MCF 10A (cell line): Measurements from ENCODE around the gene TMEM203. TPM values are rescaled to one million over a fixed set of nuclear protein-coding genes. Genes with fewer than 3 reads are reported as not detected.

Source experiments
- BruUV-seq: library from RNA; stranded (reverse); fragments of 400-500 nt; replicated peaks from 2 replicates; lab custom pipeline; 2021; lab: Mats Ljungman, UMichigan
- CTCF ChIA-PET: fragments of 300-600 bp; sonication (Branson Sonifier 250); formaldehyde crosslinking; extraction: SDS; loops from one replicate; lab custom pipeline; 2021; ENCODE audit warnings: antibody characterized with exemption, inconsistent platforms; lab: Yijun Ruan, JAX
- POLR2A ChIA-PET: fragments of 300-600, 350-650 bp; sonication (Branson Sonifier 250); formaldehyde crosslinking; extraction: SDS; loops from one replicate; lab custom pipeline; 2020; ENCODE audit warnings: antibody characterized with exemption, inconsistent platforms; lab: Yijun Ruan, JAX
- DNase-seq: peaks from one replicate; pipeline ENCODE4 v3.0.0-alpha.2; 2018; ENCODE audit not compliant: unreplicated experiment
- H3K27ac Mint-ChIP-seq: one replicate; pipeline ENCODE4 v1.8.0; 2022; ENCODE audit warnings: mild to moderate bottlenecking, low read depth, mixed read lengths; ENCODE audit not compliant: unreplicated experiment
- H3K27me3 Mint-ChIP-seq: one replicate; pipeline ENCODE4 v1.8.0; 2022; ENCODE audit warnings: mixed read lengths; ENCODE audit not compliant: insufficient read depth, unreplicated experiment
- H3K36me3 Mint-ChIP-seq: one replicate; pipeline ENCODE4 v1.8.0; 2022; ENCODE audit warnings: mild to moderate bottlenecking, moderate library complexity, mixed read lengths; ENCODE audit not compliant: insufficient read depth, unreplicated experiment
- H3K4me1 Mint-ChIP-seq: one replicate; pipeline ENCODE4 v1.8.0; 2022; ENCODE audit warnings: mixed read lengths; ENCODE audit not compliant: insufficient read depth, unreplicated experiment
- H3K4me3 Mint-ChIP-seq: one replicate; pipeline ENCODE4 v1.8.0; 2022; ENCODE audit warnings: mild to moderate bottlenecking, moderate library complexity, mixed read lengths; ENCODE audit not compliant: unreplicated experiment
- H3K9me3 Mint-ChIP-seq: one replicate; pipeline ENCODE4 v1.8.0; 2022; ENCODE audit warnings: mixed read lengths; ENCODE audit not compliant: unreplicated experiment
- CTCF ChIP-seq: fragments of 200-600 bp; IDR thresholded peaks from one replicate; pipeline ENCODE4 v1.8.0; 2022; ENCODE audit warnings: antibody characterized with exemption, mild to moderate bottlenecking; ENCODE audit not compliant: unreplicated experiment
- intact Hi-C: fragments of 100-400 bp; cut with micrococcal nuclease; formaldehyde crosslinking; loops from 2 replicates; pipeline ENCODE4 v1.14.1; 2022
- total RNA-seq: library from RNA; stranded (reverse); gene quantifications from 2 replicates; pipeline ENCODE4 v1.2.3, GENCODE V29; 2022

The TMEM203 gene
- total RNA-seq, 1 experiment from 2014 or later: 31.4 TPM

- peak; percentile 84 for DNase-seq
- ChIA-PET POLR2A (interaction anchor here (0.6 to 6.3 kb wide), 13 partner anchors 11 to 160 kb away, joined by 3 to 73 read pairs (median 6); partner anchors contain the start of genes ANAPC2, MAN1B1, NDOR1 and SSNA1), CTCF (interaction anchor here (0.6 to 5.6 kb wide), 21 partner anchors 11 to 324 kb away, joined by 3 to 36 read pairs (median 5); partner anchors contain the start of genes ANAPC2, MRPL41, NPDC1 and SSNA1)
- H3K36me3 Mint-ChIP-seq: no peaks in the 10 kb centered on the region
- peak; percentile 89 for TF ChIP-seq CTCF
- H3K27ac Mint-ChIP-seq: peak within 1 kb of the TSS; percentile 73
- intact Hi-C loops: loop anchor here (1.0 to 10.0 kb wide), 4 partner anchors 38 to 182 kb away; partner anchors contain the start of genes LRRC26, NPDC1 and TMEM210
- H3K4me3 Mint-ChIP-seq: peak within 1 kb of the TSS; percentile 40
- no peaks in the 10 kb centered on the region for H3K9me3 Mint-ChIP-seq
- BruUV-seq: no TSS peak
- peaks cover 15% of the 10 kb centered on the region for H3K4me1 Mint-ChIP-seq
- H3K27me3 Mint-ChIP-seq: no peaks in the 10 kb centered on the region
Observed at GRCh38 chr9:137227054-137227852, 21.8 kb upstream of the TMEM203 start, which contains the start of gene RNF224. TSS of gene RNF224 (plus strand) at chr9:137227502. CDS start at chr9:137228336, 834 bp downstream.

DNA sequence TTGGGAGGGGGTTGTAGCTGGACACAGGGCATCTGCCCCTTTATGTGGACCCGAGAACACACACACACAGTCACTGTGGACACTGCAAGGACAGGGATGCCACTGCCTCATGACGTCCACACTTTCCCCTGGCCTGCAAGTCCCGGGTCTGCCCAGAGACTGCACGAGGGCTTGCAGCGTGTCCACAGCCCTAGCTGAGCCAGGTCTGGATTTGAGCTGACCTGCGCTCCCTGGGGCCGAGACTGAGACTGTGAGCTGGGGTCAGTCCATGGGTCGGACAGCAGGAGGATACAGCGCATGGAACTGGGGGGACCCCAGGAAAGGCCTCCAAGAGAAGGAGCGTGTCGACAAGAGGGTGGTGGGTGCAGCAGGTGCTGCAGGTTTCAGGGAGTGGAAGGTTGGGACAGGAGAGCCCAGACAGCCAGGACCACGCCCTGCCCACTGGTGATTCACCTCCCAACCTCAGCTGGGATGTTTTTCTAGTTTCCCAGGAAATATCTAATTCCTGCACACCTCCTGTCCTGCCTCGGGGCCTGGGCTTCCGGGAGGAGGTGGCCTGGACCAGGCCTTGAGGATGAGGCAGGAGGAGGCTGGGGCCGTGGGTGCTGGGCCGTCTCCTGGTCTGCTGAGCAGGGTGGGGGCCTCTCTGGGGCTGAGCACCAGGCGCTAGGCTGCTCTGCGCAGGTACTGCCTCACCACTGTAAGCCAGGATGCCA is 21.0 kb upstream of the TMEM203 start:
- no peaks in the 10 kb centered on the region for H3K9me3 Mint-ChIP-seq
- DNase-seq: peak; percentile 68
- ChIA-PET POLR2A (interaction anchor here (0.9 to 6.3 kb wide), 14 partner anchors 10 to 159 kb away, joined by 3 to 73 read pairs (median 6); partner anchors contain the start of genes ANAPC2, MAN1B1, NDOR1 and SSNA1), CTCF (interaction anchor here (0.6 to 5.6 kb wide), 20 partner anchors 11 to 325 kb away, joined by 3 to 36 read pairs (median 5); partner anchors contain the start of genes ANAPC2, MRPL41, NPDC1 and SSNA1)
- no peaks in the 10 kb centered on the region for H3K27me3 Mint-ChIP-seq
- no peaks in the 10 kb centered on the region for H3K36me3 Mint-ChIP-seq
- BruUV-seq: no TSS peak
- H3K4me1 Mint-ChIP-seq: peaks cover 15% of the 10 kb centered on the region
- intact Hi-C loops: loop anchor here (1.0 to 10.0 kb wide), 4 partner anchors 37 to 182 kb away; partner anchors contain the start of genes LRRC26, NPDC1 and TMEM210
- H3K4me3 Mint-ChIP-seq: peak overlapping the region; percentile 40
- no peak for TF ChIP-seq CTCF
- peak overlapping the region; percentile 73 for H3K27ac Mint-ChIP-seq

DNA sequence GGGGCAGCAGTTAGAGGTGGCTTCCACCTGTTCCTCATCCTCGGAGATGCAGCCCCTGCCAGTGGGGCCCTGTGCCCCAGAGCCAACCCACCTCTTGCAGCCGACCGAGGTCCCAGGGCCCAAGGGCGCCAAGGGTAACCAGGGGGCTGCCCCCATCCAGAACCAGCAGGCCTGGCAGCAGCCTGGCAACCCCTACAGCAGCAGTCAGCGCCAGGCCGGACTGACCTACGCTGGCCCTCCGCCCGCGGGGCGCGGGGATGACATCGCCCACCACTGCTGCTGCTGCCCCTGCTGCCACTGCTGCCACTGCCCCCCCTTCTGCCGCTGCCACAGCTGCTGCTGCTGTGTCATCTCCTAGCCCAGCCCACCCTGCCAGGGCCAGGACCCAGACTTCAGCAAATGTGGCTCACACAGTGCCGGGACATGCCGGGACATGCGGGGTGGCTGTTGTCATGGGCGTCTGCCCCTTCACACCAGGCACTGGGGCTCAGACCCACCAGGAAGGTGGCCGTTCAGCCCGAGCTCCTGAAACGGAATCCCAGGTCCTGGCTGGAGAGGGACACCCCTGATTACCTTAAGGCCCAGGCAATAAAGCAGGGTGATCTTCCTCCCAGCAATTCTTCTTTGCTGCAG is 20.4 kb upstream of the TMEM203 start:
- no peak for TF ChIP-seq CTCF
- Mint-ChIP-seq H3K27me3 (no peaks in the 10 kb centered on the region), H3K4me1 (peaks cover 15% of the 10 kb centered on the region), H3K36me3 (no peaks in the 10 kb centered on the region), H3K27ac (peak overlapping the region; percentile 73), H3K4me3 (peak overlapping the region; percentile 83), H3K9me3 (no peaks in the 10 kb centered on the region)
- ChIA-PET CTCF (interaction anchor here (0.6 to 5.6 kb wide), 13 partner anchors 12 to 499 kb away, joined by 3 to 36 read pairs (median 4); partner anchors contain the start of gene SSNA1), POLR2A (interaction anchor here (0.9 to 6.3 kb wide), 14 partner anchors 10 to 159 kb away, joined by 4 to 73 read pairs (median 6); partner anchors contain the start of genes ANAPC2, MAN1B1, NDOR1 and SSNA1)
- DNase-seq: no peak
- intact Hi-C loops: loop anchor here (10.0 kb wide), 2 partner anchors 51 to 181 kb away; partner anchors contain the start of genes LRRC26, NPDC1 and TMEM210
- BruUV-seq: no TSS peak
